Smooth muscle cell (in vitro differentiated cells): ENCODE results near the gene SELENON. TPM values are rescaled to one million over a fixed set of nuclear protein-coding genes. Genes with fewer than 3 reads are reported as not detected.
A peak's percentile ranks its signal among the peaks of the same experiment; 100 is the strongest.
"Not testable (repeated sequence)": the region's sequence is repeated elsewhere in the genome, so short reads cannot be mapped to it uniquely, and the experiment has no call there.

Experiments
- DNase-seq: peaks from one replicate; lab custom pipeline; 2025; ENCODE audit not compliant: unreplicated experiment; lab: John Stamatoyannopoulos, UW
- H2AFZ ChIP-seq: fragments of 200-600 bp; sonication (generic); 2 replicates; pipeline ENCODE4 v1.6.0; 2016; ENCODE audit warnings: antibody characterized with exemption, low read depth, mild to moderate bottlenecking
- H3F3A ChIP-seq: fragments of 200-600 bp; sonication (generic); 2 replicates; pipeline ENCODE4 v1.6.0; 2017; ENCODE audit warnings: antibody characterized with exemption, low read depth
- H3K27ac ChIP-seq: fragments of 200-600 bp; sonication (generic); 2 replicates; pipeline ENCODE4 v1.5.1; 2016; ENCODE audit warnings: low read depth, mild to moderate bottlenecking
- H3K27me3 ChIP-seq: fragments of 200-600 bp; sonication (generic); 2 replicates; pipeline ENCODE4 v1.6.1; 2016; ENCODE audit warnings: low read depth, mild to moderate bottlenecking
- H3K36me3 ChIP-seq: fragments of 200-600 bp; sonication (generic); 2 replicates; pipeline ENCODE4 v1.5.1; 2016; ENCODE audit warnings: low read depth
- H3K4me1 ChIP-seq: fragments of 200-600 bp; sonication (generic); 2 replicates; pipeline ENCODE4 v1.5.1; 2016; ENCODE audit warnings: low read depth
- H3K4me2 ChIP-seq: fragments of 200-600 bp; sonication (generic); 2 replicates; pipeline ENCODE4 v1.6.0; 2016; ENCODE audit warnings: mild to moderate bottlenecking
- H3K4me3 ChIP-seq: fragments of 200-600 bp; sonication (generic); 2 replicates; pipeline ENCODE4 v1.5.1; 2016; ENCODE audit warnings: mild to moderate bottlenecking
- H3K79me2 ChIP-seq: fragments of 200-600 bp; sonication (generic); 2 replicates; pipeline ENCODE4 v1.6.0; 2016; ENCODE audit warnings: low read depth, mild to moderate bottlenecking
- H3K9ac ChIP-seq: fragments of 200-600 bp; sonication (generic); 2 replicates; pipeline ENCODE4 v1.6.0; 2016; ENCODE audit warnings: low read depth
- H3K9me3 ChIP-seq: fragments of 200-600 bp; sonication (generic); replicated peaks from 2 replicates; pipeline ENCODE4 v1.5.1; 2016; ENCODE audit warnings: low read depth
- H4K20me1 ChIP-seq: fragments of 200-600 bp; sonication (generic); 2 replicates; pipeline ENCODE4 v1.6.0; 2016; ENCODE audit warnings: low read depth
- CTCF ChIP-seq: fragments of 200-600 bp; sonication (generic); IDR thresholded peaks from 2 replicates; pipeline ENCODE4 v1.5.1; 2017; ENCODE audit warnings: borderline replicate concordance, mild to moderate bottlenecking, antibody characterized with exemption; ENCODE audit not compliant: insufficient read depth, poor library complexity, severe bottlenecking
- WGBS: methylation state at CpG from one replicate; pipeline ENCODE4 v1.1.7; 2016; ENCODE audit warnings: low lambda C conversion rate; 5-methylcytosine and 5-hydroxymethylcytosine counted together
- polyA plus RNA-seq: library from polyadenylated mRNA; unstranded; fragments of >200 nt; fragmentation: Nextera tagmentation; extraction: Ambion mirVana; gene quantifications from 2 replicates; pipeline ENCODE4 v1.2.1, GENCODE V29; 2016
- total RNA-seq: library from RNA; depleted of rRNA; stranded (reverse); fragments of >200 nt; gene quantifications from 2 replicates; pipeline ENCODE4 v1.2.3, GENCODE V29; 2014

The SELENON gene
- total and polyA plus RNA-seq, 2 experiments from 2014 or later = 32.6 to 62.9 TPM

GRCh38 chr1:25837262-25837875 lies 37.4 kb downstream of the SELENON start:
- no peaks in the 10 kb centered on the region for H3K79me2 ChIP-seq
- 88% methylated on average over 1 of the region's 1 CpG for WGBS
- DNase-seq = no peak

DNA sequence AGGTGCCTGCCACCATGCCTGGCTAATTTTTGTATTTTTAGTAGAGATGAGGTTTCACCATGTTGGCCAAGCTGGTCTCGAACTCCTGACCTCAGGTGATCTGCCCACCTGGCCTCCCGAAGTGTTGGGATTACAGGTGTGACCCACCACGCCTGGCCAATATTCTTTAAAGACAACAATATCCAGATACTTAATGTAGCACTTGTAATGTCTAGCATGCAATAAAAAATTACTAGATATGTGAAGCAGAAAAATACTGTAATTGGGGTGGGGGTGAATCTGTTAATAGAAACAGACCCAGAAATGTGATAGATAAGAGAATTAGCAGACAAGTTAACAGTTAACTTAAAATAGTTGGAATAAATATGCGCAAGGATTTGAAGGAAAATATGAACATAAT lies 39.8 kb downstream of the SELENON start:
- whole genome bisulfite sequencing = 91% methylated on average over 4 of the region's 4 CpGs
- H3K4me2 ChIP-seq, H3K79me2 ChIP-seq, H3K27me3 ChIP-seq, H2AFZ ChIP-seq, H3K27ac ChIP-seq, H3K9me3 ChIP-seq, H3K4me3 ChIP-seq, H4K20me1 ChIP-seq, H3K36me3 ChIP-seq, H3K9ac ChIP-seq, H3K4me1 ChIP-seq, DNase-seq: not testable (repeated sequence)
- peaks cover 14% of the 10 kb centered on the region for H3F3A ChIP-seq

More at GRCh38 chr1:25837262-25837875, 37.4 kb downstream of the SELENON start:
- H3F3A ChIP-seq = peaks cover 17% of the 10 kb centered on the region
- no peak overlapping the region for H3K9ac ChIP-seq
- no peak overlapping the region for H2AFZ ChIP-seq
- no peaks in the 10 kb centered on the region for H3K4me1 ChIP-seq
- H3K9me3 ChIP-seq = no peaks in the 10 kb centered on the region
- no peaks in the 10 kb centered on the region for H4K20me1 ChIP-seq
- H3K27me3 ChIP-seq = no peaks in the 10 kb centered on the region
- H3K4me2 ChIP-seq = no peak overlapping the region
- peak; percentile 22 for TF ChIP-seq CTCF
- no peak overlapping the region for H3K27ac ChIP-seq
- no peak overlapping the region for H3K4me3 ChIP-seq
- no peaks in the 10 kb centered on the region for H3K36me3 ChIP-seq

DNA sequence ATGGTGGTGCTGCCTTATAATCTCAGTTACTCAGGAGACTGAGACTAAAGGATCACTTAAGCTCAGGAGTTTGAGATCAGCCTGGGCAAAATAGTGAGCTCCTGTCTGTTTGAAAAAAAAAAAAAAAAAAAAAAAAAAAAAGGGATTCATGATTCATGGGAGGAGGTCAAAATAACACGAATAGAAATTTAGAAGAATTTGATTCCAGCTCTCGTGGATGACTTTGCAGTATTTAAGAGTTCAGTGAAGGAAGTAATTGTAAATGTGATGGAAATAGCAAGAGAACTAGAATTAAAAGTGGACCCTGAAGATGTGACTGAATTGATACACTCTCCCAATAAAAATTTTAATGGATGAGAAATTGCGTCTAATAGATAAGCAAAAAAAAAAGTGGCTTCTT lies 43.5 kb downstream of the SELENON start:
- WGBS = 94% methylated on average over 3 of the region's 3 CpGs

More for the DNA sequence above, 43.5 kb downstream of the SELENON start:
- Histone ChIP-seq H3K9ac (no peak overlapping the region), H3K27ac (no peak overlapping the region), H2AFZ (no peak overlapping the region), H3K9me3 (no peaks in the 10 kb centered on the region), H3K4me2 (no peak overlapping the region), H4K20me1 (no peaks in the 10 kb centered on the region), H3F3A (no peaks in the 10 kb centered on the region), H3K27me3 (no peaks in the 10 kb centered on the region), H3K36me3 (no peaks in the 10 kb centered on the region), H3K4me1 (no peaks in the 10 kb centered on the region), H3K79me2 (no peaks in the 10 kb centered on the region), H3K4me3 (no peak overlapping the region)
- DNase-seq = no peak
- no peak for TF ChIP-seq CTCF
